Measurements from ENCODE around the gene TECTB. TPM values are rescaled to one million over a fixed set of nuclear protein-coding genes. Genes with fewer than 3 reads are reported as not detected.

The TECTB gene
- total and polyA plus RNA-seq, 9 of the 15 experiments (the other 6 are each of a cell fraction or from before 2014, with no cell fraction given), result not detected

DNA sequence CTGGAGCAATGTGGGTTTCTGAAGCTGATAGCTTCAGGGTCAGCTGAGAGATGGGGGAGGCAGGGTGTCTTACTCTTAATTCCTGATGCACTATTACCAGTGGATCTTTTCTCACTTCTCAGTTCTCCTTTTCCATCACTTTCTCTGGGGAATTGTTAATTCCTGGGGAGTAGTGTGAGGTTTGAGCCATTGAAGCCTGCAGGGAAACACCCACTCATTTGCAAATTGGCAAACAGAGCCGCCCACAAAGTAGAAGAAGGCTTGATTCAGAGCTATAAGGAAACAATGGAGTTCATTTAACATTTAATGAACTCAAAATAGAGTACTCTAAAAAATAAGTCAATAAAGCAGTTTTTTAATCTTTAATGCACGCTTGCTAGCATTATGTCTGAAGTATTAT lies 4.3 kb upstream of the TECTB start:
- BruUV-seq (replicated peaks), result no TSS peak
- no peak for FAIRE-seq
- Histone ChIP-seq H3K9me3 (replicated peaks; ENCODE audit: control insufficient read depth, insufficient read depth, low read depth, low read length) (no peaks in the 10 kb centered on the region), H3K9ac (ENCODE audit: insufficient read depth in 1 of 2, low read depth in 2 of 2, low read length in 2 of 2) (no peak overlapping the region), H2AFZ (ENCODE audit: low read depth, low read length) (no peak overlapping the region), H3K4me1 (replicated peaks in 1 of 2; ENCODE audit: control insufficient read depth in 2 of 2, insufficient read depth in 2 of 2, low read length in 2 of 2) (no peaks in the 10 kb centered on the region), H3K4me3 (no peak overlapping the region), H3K9me1 (ENCODE audit: control insufficient read depth, insufficient read depth, low read length) (no peaks in the 10 kb centered on the region), H3K36me3 (ENCODE audit: control insufficient read depth, insufficient read depth, low read length) (no peaks in the 10 kb centered on the region), H3K27ac (ENCODE audit: extremely low read depth, low read depth, low read length) (no peak overlapping the region), H3K79me2 (ENCODE audit: control insufficient read depth, insufficient read depth, low read length) (no peaks in the 10 kb centered on the region), H4K20me1 (replicated peaks; ENCODE audit: control insufficient read depth, insufficient read depth, low read length) (no peaks in the 10 kb centered on the region), H3K4me2 (ENCODE audit: insufficient read depth, low read length) (no peak overlapping the region), H3K27me3 (ENCODE audit: control insufficient read depth in 2 of 2, insufficient read depth in 2 of 2, low read length in 2 of 2) (no peaks in the 10 kb centered on the region)
- in situ Hi-C loops (cut with MboI) (no loop called here), intact Hi-C loops (cut with micrococcal nuclease) (no loop called here)
- ChIA-PET POLR2A (interaction anchor here (0.7 kb wide), 1 partner anchor 87 kb away, joined by 3 read pairs; no protein-coding TSS in a partner anchor), CTCF (ENCODE audit: low intra/inter-chr PET ratio) (no interaction called here)
- no peak for DNase-seq (ENCODE audit: extremely low read depth in 1 of 4, low spot score in 3 of 4)
- ATAC-seq, result no peak
- WGBS (ENCODE audit: insufficient coverage, low coverage, missing lambda C conversion rate), result 0% methylated on average over 2 of the region's 2 CpGs
- TF ChIP-seq, protein P1, sequence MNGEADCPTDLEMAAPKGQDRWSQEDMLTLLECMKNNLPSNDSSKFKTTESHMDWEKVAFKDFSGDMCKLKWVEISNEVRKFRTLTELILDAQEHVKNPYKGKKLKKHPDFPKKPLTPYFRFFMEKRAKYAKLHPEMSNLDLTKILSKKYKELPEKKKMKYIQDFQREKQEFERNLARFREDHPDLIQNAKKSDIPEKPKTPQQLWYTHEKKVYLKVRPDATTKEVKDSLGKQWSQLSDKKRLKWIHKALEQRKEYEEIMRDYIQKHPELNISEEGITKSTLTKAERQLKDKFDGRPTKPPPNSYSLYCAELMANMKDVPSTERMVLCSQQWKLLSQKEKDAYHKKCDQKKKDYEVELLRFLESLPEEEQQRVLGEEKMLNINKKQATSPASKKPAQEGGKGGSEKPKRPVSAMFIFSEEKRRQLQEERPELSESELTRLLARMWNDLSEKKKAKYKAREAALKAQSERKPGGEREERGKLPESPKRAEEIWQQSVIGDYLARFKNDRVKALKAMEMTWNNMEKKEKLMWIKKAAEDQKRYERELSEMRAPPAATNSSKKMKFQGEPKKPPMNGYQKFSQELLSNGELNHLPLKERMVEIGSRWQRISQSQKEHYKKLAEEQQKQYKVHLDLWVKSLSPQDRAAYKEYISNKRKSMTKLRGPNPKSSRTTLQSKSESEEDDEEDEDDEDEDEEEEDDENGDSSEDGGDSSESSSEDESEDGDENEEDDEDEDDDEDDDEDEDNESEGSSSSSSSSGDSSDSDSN (IDR thresholded peaks at IDR 0.05; ENCODE audit: borderline replicate concordance in 1 of 2, low read depth in 2 of 2, low read length in 2 of 2), result no peak
- TF ChIP-seq, protein P2, sequence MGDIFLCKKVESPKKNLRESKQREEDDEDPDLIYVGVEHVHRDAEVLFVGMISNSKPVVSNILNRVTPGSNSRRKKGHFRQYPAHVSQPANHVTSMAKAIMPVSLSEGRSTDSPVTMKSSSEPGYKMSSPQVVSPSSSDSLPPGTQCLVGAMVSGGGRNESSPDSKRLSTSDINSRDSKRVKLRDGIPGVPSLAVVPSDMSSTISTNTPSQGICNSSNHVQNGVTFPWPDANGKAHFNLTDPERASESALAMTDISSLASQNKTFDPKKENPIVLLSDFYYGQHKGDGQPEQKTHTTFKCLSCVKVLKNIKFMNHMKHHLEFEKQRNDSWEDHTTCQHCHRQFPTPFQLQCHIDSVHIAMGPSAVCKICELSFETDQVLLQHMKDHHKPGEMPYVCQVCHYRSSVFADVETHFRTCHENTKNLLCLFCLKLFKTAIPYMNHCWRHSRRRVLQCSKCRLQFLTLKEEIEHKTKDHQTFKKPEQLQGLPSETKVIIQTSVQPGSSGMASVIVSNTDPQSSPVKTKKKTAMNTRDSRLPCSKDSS (IDR thresholded peaks at IDR 0.05; ENCODE audit: low read depth, partially characterized antibody), result no peak
- TF ChIP-seq ARID2 (IDR thresholded peaks at IDR 0.05) (no peak), ZNF444 (CRISPR knock-in tag; IDR thresholded peaks at IDR 0.05) (no peak), ZBED1 (IDR thresholded peaks at IDR 0.05) (no peak), GABPB2 (CRISPR knock-in tag; conservative IDR thresholded peaks at IDR 0.05) (no peak), ETS2 (tag; IDR thresholded peaks at IDR 0.05; ENCODE audit: borderline replicate concordance, poor library complexity, severe bottlenecking) (no peak), RHOXF2B (CRISPR knock-in tag; conservative IDR thresholded peaks at IDR 0.05) (no peak), PRMT5 (CRISPR knock-in tag; IDR thresholded peaks at IDR 0.05) (no peak), ZNF197 (CRISPR knock-in tag; IDR thresholded peaks at IDR 0.05; ENCODE audit: low read depth) (no peak), PHB2 (IDR thresholded peaks at IDR 0.05; ENCODE audit: low read depth) (no peak)
- TF ChIP-seq, protein P3, sequence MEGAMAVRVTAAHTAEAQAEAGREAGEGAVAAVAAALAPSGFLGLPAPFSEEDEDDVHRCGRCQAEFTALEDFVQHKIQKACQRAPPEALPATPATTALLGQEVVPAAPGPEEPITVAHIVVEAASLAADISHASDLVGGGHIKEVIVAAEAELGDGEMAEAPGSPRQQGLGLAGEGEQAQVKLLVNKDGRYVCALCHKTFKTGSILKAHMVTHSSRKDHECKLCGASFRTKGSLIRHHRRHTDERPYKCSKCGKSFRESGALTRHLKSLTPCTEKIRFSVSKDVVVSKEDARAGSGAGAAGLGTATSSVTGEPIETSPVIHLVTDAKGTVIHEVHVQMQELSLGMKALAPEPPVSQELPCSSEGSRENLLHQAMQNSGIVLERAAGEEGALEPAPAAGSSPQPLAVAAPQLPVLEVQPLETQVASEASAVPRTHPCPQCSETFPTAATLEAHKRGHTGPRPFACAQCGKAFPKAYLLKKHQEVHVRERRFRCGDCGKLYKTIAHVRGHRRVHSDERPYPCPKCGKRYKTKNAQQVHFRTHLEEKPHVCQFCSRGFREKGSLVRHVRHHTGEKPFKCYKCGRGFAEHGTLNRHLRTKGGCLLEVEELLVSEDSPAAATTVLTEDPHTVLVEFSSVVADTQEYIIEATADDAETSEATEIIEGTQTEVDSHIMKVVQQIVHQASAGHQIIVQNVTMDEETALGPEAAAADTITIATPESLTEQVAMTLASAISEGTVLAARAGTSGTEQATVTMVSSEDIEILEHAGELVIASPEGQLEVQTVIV (CRISPR knock-in tag; IDR thresholded peaks at IDR 0.05; ENCODE audit: borderline replicate concordance), result no peak
- TF ChIP-seq, protein P4, sequence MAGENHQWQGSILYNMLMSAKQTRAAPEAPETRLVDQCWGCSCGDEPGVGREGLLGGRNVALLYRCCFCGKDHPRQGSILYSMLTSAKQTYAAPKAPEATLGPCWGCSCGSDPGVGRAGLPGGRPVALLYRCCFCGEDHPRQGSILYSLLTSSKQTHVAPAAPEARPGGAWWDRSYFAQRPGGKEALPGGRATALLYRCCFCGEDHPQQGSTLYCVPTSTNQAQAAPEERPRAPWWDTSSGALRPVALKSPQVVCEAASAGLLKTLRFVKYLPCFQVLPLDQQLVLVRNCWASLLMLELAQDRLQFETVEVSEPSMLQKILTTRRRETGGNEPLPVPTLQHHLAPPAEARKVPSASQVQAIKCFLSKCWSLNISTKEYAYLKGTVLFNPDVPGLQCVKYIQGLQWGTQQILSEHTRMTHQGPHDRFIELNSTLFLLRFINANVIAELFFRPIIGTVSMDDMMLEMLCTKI (IDR thresholded peaks at IDR 0.05; ENCODE audit: partially characterized antibody), result no peak
- TF ChIP-seq, protein P5, sequence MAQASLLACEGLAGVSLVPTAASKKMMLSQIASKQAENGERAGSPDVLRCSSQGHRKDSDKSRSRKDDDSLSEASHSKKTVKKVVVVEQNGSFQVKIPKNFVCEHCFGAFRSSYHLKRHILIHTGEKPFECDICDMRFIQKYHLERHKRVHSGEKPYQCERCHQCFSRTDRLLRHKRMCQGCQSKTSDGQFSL (CRISPR knock-in tag; IDR thresholded peaks at IDR 0.05), result no peak
- TF ChIP-seq, protein P5 (tag; IDR thresholded peaks at IDR 0.05), result no peak
